Raji (cell line): ENCODE data around the gene KRABD2.

ENCODE experiments used
- POLR2A ChIP-seq: IDR thresholded peaks from 2 replicates; pipeline ENCODE4 v1.6.1; 2011; ENCODE audit warnings: low read depth, low read length, control low read depth; ENCODE audit not compliant: insufficient read depth

KRABD2 gene

DNA sequence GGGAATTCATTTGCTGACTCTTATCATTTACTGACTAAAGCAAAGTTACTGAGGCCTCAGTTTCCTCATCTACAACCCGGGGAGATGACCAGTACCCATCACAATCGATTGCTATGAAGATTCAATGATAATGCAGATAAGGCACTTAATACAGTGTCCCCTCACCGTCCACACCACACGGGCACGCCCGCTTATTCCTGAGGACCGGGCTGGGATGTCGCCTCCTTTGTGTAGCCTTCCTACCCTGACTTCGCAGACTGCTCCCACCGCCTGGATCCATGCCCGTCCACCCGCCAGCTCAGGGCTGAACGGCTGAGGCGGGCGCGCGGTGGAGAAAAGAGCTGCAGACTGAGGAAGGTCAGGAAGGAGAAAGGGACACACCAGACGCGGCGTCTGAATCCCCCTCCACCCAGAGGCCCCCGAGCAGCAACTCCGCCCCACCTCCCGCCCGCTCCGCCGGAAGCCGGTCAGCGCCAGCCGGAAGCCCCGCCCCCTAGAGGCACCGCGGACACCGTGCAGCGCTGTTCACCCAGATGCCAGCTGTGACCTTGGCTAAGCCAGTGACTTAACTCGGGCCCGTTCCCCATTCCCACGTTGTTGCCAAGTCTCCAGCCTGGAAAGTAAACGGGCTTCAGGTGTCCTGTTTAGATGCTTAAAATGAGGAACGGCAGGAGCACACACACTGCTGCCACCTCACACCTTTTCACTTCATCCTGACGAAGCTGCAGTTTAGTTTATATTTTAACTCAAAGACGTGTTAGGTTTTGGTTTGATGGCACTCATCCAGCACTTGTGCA is at the start of gene KRABD2:
Gene KRABD2 (minus strand): TSS at position 434 of the 797 bp plus-strand sequence.
- TF ChIP-seq POLR2A = peak; percentile 63

- TF ChIP-seq POLR2A = no peak
Observed at GRCh38 chr17:8421571-8421970, 45.1 kb upstream of the KRABD2 start.

GRCh38 chr17:8420041-8420934 is 43.8 kb upstream of the KRABD2 start:
- no peak for TF ChIP-seq POLR2A

GRCh38 chr17:8419305-8419704 is 42.8 kb upstream of the KRABD2 start:
- no peak for TF ChIP-seq POLR2A

- no peak for TF ChIP-seq POLR2A
Observed at GRCh38 chr17:8418471-8418870, 42.0 kb upstream of the KRABD2 start.

- TF ChIP-seq POLR2A = no peak
Observed at GRCh38 chr17:8417806-8418205, 41.3 kb upstream of the KRABD2 start.

GRCh38 chr17:8413938-8414337 is 37.4 kb upstream of the KRABD2 start:
- no peak for TF ChIP-seq POLR2A

DNA sequence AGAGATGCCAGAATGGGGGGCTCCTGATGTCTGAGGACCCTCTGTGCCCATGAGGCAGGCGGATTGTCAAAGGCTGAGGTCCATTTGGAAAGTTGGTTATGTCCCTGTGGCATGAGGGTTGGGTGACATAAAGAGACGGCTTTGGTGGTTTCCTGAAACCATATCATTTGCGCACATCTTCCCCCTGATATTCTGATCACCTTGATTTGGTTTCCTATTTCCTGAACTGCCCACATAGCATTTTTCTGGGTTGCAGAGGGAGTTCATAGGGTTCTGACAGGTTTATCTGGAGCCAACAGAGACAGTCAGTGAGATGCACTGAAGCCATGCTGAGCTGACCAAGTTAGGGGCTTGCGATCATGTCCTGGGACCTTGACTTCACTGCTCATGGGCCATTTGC is 36.8 kb upstream of the KRABD2 start:
- no peak for TF ChIP-seq POLR2A

DNA sequence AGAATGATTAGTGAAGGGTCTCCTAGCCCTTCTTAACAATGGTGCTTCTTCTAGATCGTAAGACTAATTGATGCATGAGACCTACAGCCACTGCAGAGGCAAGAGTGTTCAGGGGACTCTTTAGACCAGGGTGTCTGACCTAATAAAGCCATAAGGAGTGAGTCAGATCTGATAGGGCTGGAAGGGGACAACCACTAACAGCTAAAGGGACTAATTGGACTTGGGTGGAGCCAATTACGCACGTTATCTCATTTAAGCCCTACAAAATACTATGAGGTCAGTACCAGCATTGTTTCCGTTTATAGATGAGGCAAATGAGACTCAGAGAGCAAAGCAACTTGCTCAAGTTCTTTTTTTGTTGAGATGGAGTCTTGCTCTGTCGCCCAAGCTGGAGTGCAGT is 35.6 kb upstream of the KRABD2 start:
- TF ChIP-seq POLR2A = no peak

DNA sequence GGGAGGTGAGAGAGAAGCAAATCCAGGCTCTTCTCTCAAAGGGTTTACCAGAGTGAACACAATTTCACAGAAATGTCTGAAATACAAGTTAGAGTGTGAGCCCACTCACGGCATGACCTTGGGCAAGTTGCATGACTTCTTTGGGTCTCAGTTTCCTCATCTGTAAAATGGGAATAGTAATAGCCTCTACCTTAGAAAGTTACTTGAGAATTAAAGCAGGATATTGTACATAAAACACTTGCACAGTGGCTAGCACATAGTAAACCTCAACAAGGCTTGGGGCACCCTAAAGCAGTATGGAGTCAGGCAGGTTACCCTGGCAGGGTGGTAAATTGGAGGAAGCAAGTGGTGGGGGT is 34.4 kb upstream of the KRABD2 start:
- TF ChIP-seq POLR2A = no peak

DNA sequence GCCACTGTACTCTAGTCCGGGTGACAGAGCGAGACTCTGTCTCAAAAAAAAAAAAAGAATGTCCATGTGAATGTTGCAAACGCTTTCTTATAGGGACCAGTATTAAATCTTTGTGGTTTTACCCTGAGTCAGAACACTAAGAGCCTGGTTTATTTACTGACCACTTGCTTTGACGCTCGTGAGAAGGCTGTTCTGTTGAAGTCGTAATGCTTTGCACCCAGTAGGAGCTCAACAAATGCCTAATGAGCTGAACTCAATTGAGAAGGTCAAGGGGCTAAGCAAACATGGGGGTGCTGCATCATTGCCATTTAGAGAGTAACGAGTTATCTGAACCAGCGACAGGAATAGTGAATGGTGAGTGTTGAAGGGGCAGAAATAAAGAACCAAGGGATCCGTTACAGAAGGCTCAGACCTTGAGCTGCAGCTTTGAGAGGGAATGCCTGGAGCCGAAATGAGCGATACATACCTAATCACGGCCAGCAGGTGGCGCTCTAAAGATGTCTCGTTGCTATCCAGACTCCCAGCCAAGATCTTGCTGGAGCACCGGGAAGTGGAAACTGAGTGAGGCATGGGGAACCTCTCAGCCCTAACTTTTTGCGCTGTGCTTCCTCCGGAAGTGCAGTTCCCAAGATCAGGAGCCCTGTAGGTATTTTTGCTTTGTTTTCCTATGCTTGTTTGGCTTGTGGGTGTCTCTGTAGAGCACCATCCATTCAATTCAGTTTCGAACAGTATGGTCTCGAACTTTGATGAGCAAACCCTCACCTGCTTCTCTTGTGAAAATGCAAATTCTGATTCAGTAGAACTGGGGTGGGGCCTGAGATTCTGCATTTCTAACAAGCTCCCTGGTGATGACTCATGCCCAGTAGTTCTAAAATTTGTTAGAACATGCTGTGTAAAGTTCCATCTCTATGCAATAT is 33.7 kb upstream of the KRABD2 start:
- no peak for TF ChIP-seq POLR2A

- TF ChIP-seq POLR2A = no peak
Observed at GRCh38 chr17:8408371-8408770, 31.9 kb upstream of the KRABD2 start.

DNA sequence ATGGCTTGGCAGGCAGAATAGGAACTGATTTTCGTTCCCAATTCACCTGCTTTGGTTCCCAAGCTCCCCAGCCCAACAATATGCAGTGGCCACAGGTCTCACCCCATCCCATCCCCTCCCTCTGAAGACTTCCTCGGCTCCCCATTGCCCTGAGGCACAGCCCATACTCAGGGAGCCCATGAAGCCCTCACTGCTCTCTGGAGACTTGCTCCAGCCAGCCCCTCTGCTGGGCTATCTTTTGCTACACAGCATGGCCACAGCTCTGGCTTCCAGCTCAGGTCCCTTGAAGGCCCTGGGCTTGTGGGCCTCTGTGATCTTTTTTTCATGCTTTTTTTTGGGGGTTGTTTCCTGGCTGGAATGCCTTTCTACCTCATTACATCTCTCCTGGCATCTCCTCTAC is 29.7 kb upstream of the KRABD2 start:
- TF ChIP-seq POLR2A = no peak

DNA sequence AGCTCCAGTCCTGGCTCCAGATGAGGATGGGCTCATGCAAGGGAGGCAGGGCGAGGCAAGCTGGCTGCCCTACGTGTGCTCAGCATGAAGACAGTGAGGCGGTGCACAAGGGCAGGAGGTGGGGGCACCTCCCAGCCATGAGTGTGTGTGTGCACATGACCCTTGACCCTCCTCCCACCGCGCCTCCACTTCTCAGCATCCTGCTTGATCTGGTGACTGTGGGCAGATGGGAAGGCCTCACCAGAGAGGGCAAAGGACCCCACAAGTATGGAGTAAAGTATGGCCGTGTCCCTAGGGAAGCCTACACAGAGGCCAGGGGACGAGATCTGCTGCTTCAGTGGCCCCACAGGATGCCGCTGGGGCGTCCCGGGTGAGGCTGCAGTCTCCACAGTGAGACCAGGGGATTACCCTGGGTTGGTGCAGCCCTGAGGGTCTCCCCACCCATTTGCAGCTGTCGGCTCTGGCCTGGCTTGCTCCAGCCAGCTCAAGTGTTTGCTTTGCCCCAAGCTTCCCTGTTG is 29.1 kb upstream of the KRABD2 start:
- TF ChIP-seq POLR2A = no peak

GRCh38 chr17:8402921-8403536 is 26.5 kb upstream of the KRABD2 start:
- TF ChIP-seq POLR2A = no peak

DNA sequence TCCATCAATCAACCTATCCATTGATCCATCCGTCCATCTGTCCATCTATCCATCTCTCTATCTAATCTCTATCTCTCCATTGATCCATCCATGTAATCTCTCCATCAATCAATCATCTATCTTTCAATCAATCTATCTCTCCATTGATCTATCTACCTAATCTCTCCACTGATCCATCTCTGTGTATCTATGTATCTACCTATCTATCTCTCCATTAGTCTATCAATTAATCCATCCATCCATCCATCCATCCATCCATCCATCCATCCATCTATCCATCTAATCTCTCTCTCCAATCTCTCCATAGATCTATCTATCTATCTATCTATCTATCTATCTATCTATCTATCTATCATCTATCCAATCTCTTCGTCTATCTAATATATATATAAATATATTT is 24.6 kb upstream of the KRABD2 start:
- no peak for TF ChIP-seq POLR2A
